ENCODE measurements around the gene RAE1. TPM values are rescaled to one million over a fixed set of nuclear protein-coding genes. Genes with fewer than 3 reads are reported as not detected.
A peak's percentile ranks its signal among the peaks of the same experiment; 100 is the strongest.

The RAE1 gene
- total RNA-seq, 6 donors from 2014 or later, result 10.1 to 31.0 (median 17.9) TPM

DNA sequence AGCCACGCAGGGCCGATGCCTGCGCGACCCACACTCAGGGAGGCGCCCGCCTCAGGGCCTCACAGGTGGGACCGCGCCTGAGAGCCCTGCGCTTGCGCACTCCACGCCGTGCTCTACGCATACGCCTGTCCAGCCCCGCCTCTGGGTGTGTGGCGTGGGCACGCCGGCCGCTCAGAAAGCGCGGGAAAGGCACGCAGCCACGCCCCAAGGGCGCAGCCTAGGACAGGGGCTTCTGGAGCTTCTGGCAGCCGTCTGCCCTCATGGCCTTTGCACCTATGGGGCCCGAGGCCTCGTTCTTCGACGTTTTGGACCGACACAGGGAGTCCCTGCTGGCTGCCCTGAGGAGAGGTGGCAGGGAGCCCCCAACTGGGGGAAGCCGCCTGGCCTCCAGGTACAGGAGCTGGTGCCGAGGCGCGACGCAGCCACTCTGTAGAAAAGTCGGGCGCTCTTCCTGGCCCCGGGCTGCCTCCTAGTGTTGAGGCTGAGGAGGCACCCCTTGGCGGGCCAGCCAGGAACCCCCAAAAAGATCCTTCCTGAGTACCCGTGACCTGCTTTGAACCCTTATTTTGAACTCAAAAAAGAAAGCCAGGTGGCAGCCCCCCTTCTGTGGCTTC is 21.3 kb upstream of the RAE1 start, which contains the start of gene SPO11:
SPO11 (plus strand) TSS at position 196 of the 614 bp plus-strand sequence; CDS start at position 261, 65 bp downstream.
- Histone ChIP-seq H3K27me3 (no peaks in the 10 kb centered on the region), H3K27ac (no peak within 1 kb of the TSS), H3K4me1 (peaks cover 0 to 3% (median 0%) of the 10 kb centered on the region in 4 donors), H3K4me3 (no peak within 1 kb of the TSS), H3K9me3 (no peaks in the 10 kb centered on the region), H3K36me3 (no peaks in the 10 kb centered on the region)
- peak in 1 of 2 donors; percentile 73 for DNase-seq
- 41 to 68% methylated on average over 18 to 40 of the region's 40 CpGs for WGBS, 2 donors
- peak in 1 of 2 donors; percentile 68 for ATAC-seq (ENCODE audit: low FRiP score in 2 of 2)
- no peak for TF ChIP-seq EP300 (IDR thresholded peaks at IDR 0.05)
- TF ChIP-seq POLR2AphosphoS5 (IDR thresholded peaks at IDR 0.05), result no peak
- peak in 1 of 6 experiments; percentile 5 for TF ChIP-seq CTCF (IDR thresholded peaks at IDR 0.05)
- no peak for TF ChIP-seq POLR2A (IDR thresholded peaks at IDR 0.05)

DNA sequence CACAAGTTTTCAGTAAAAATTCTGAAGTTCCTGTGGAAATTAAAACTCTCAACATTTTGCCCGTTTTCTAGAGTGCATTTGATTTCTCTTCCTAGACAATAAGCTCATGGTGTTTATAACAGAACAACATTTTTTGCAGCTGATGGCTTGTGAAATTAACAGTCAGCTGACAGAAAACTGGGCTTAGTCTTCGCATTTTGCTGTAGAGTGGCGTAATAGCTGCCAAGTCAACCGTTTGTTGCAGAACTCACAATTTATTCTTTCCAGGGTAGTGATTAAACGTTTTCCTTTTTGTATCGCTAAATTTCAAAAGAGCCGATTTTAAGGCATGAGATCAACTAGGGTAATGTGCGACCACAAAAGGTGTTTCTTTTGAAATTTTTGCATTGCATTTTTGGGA is 20.1 kb upstream of the RAE1 start:
- no peak overlapping the region for H3K27ac ChIP-seq
- no peak for DNase-seq
- 52 to 53% methylated on average over 8 of the region's 8 CpGs for WGBS, 2 donors
- peaks cover 0 to 3% (median 0%) of the 10 kb centered on the region in 4 donors for H3K4me1 ChIP-seq
- no peaks in the 10 kb centered on the region for H3K27me3 ChIP-seq
- no peak overlapping the region for H3K4me3 ChIP-seq
- TF ChIP-seq POLR2A (IDR thresholded peaks at IDR 0.05), result no peak
- no peak for TF ChIP-seq EP300 (IDR thresholded peaks at IDR 0.05)
- TF ChIP-seq POLR2AphosphoS5 (IDR thresholded peaks at IDR 0.05), result no peak
- TF ChIP-seq CTCF (IDR thresholded peaks at IDR 0.05), result no peak
- peak in 1 of 2 donors; percentile 43 for ATAC-seq (ENCODE audit: low FRiP score in 2 of 2)
- H3K36me3 ChIP-seq, result no peaks in the 10 kb centered on the region
- no peaks in the 10 kb centered on the region for H3K9me3 ChIP-seq

DNA sequence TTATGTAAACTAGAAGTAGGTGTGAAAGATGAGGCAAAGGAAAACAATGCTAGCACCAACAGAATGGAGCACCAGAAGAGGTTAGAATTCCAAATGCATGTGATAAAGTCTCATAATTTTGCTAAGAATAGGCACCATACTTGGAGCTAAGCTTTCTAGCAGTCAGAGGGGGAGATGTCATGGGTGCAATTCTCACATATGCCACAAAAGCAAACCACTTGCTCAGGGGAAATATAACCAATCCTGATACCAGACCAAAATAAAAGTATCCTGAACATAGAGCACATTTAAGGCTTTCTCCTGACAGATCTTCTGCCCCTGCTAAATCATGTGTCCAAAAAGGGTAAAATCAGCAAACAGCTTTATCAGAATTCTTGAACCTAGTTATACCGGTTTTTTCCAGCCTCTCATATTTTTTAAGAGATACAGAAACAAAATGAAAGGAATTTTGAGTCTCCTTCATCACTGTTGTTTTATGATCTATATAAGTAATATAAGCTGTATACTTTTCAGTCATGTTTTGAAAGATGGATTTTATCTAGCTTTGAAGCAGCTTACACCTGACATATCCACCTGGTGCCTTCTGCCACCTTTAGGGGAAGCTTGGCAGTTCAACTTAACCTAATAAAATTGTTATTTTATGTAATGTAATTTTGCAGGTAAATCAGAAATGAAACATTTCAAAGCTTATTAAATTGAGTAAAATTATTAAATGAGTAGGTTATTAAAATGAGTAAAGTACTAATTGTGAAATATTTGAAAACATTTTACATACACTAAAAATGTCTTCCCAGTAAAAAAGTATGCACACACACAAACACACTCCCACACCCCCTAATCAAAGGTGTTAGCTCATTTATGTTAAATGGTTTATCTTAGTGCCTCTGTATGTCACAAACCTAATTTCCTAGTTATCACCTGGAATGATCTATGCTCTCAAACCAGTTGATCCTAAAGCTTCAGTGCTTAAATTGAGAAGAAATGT is 18.7 kb upstream of the RAE1 start:
- ATAC-seq (ENCODE audit: low FRiP score in 2 of 2) (no peak), DNase-seq (no peak)
- H3K27me3 ChIP-seq, result no peaks in the 10 kb centered on the region
- no peaks in the 10 kb centered on the region for H3K4me1 ChIP-seq
- no peak overlapping the region for H3K27ac ChIP-seq
- no peak for TF ChIP-seq POLR2AphosphoS5 (IDR thresholded peaks at IDR 0.05)
- TF ChIP-seq CTCF (IDR thresholded peaks at IDR 0.05), result no peak
- no peak for TF ChIP-seq POLR2A (IDR thresholded peaks at IDR 0.05)
- TF ChIP-seq EP300 (IDR thresholded peaks at IDR 0.05), result no peak
- no peaks in the 10 kb centered on the region for H3K9me3 ChIP-seq
- H3K4me3 ChIP-seq, result no peak overlapping the region
- no peaks in the 10 kb centered on the region for H3K36me3 ChIP-seq
- 62 to 68% methylated on average over 1 of the region's 1 CpG for WGBS, 2 donors

GRCh38 chr20:57335392-57335791 is 15.7 kb upstream of the RAE1 start:
- H3K9me3 ChIP-seq, result no peaks in the 10 kb centered on the region
- DNase-seq (no peak), ATAC-seq (ENCODE audit: low FRiP score in 2 of 2) (no peak)
- TF ChIP-seq EP300 (IDR thresholded peaks at IDR 0.05) (no peak), POLR2AphosphoS5 (IDR thresholded peaks at IDR 0.05) (no peak), POLR2A (IDR thresholded peaks at IDR 0.05) (no peak), CTCF (IDR thresholded peaks at IDR 0.05) (no peak)
- 72 to 74% methylated on average over 2 of the region's 2 CpGs for WGBS, 2 donors
- no peaks in the 10 kb centered on the region for H3K36me3 ChIP-seq
- H3K27me3 ChIP-seq, result no peaks in the 10 kb centered on the region
- no peak overlapping the region for H3K4me3 ChIP-seq
- H3K4me1 ChIP-seq, result no peaks in the 10 kb centered on the region
- H3K27ac ChIP-seq, result no peak overlapping the region
